GM18499 (cell line): ENCODE data around the gene HOXA3.

Experiments used
- ATAC-seq: cut with Tn5 transposase; IDR thresholded peaks from one replicate; pipeline ENCODE4 v1.9.1; 2021; ENCODE audit warnings: moderate number of reproducible peaks; ENCODE audit not compliant: insufficient read depth, unreplicated experiment

HOXA3 gene

GRCh38 chr7:27151931-27152815 is at the start of gene HOXA3:
Gene HOXA3 (minus strand): TSS chr7:27152583. CDS start chr7:27110640, 41,943 bp downstream.
- no peak for ATAC-seq

GRCh38 chr7:27201580-27202017 is 49.2 kb upstream of the HOXA3 start:
- no peak for ATAC-seq

GRCh38 chr7:27200761-27201579 is 48.6 kb upstream of the HOXA3 start:
- no peak for ATAC-seq

- no peak for ATAC-seq
Observed at GRCh38 chr7:27199849-27200760, 47.7 kb upstream of the HOXA3 start, which contains the start of gene HOXA13. Gene HOXA13 (minus strand): TSS chr7:27200091. CDS start chr7:27200077, 14 bp downstream.

- no peak for ATAC-seq
Observed at GRCh38 chr7:27198871-27199801, 46.8 kb upstream of the HOXA3 start.

- ATAC-seq: no peak
Observed at GRCh38 chr7:27198138-27198841, 45.9 kb upstream of the HOXA3 start.

- ATAC-seq: no peak
Observed at GRCh38 chr7:27197137-27198042, 45.0 kb upstream of the HOXA3 start.

GRCh38 chr7:27196287-27196767 is 43.9 kb upstream of the HOXA3 start:
- no peak for ATAC-seq

GRCh38 chr7:27194686-27195379 is 42.5 kb upstream of the HOXA3 start:
- ATAC-seq: no peak

- no peak for ATAC-seq
Observed at GRCh38 chr7:27194002-27194352, 41.6 kb upstream of the HOXA3 start.

GRCh38 chr7:27193335-27194001 is 41.1 kb upstream of the HOXA3 start:
- ATAC-seq: no peak

GRCh38 chr7:27192546-27193334 is 40.4 kb upstream of the HOXA3 start:
- no peak for ATAC-seq

GRCh38 chr7:27191833-27192545 is 39.6 kb upstream of the HOXA3 start:
- ATAC-seq: no peak

- ATAC-seq: no peak
Observed at GRCh38 chr7:27191161-27191731, 38.9 kb upstream of the HOXA3 start.
